ENCODE data around the gene POU6F1.
"Not testable (repeated sequence)": the region's sequence is repeated elsewhere in the genome, so short reads cannot be mapped to it uniquely, and the experiment has no call there.

POU6F1 gene, protein sequence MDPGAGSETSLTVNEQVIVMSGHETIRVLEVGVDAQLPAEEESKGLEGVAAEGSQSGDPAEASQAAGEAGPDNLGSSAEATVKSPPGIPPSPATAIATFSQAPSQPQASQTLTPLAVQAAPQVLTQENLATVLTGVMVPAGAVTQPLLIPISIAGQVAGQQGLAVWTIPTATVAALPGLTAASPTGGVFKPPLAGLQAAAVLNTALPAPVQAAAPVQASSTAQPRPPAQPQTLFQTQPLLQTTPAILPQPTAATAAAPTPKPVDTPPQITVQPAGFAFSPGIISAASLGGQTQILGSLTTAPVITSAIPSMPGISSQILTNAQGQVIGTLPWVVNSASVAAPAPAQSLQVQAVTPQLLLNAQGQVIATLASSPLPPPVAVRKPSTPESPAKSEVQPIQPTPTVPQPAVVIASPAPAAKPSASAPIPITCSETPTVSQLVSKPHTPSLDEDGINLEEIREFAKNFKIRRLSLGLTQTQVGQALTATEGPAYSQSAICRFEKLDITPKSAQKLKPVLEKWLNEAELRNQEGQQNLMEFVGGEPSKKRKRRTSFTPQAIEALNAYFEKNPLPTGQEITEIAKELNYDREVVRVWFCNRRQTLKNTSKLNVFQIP

DNA sequence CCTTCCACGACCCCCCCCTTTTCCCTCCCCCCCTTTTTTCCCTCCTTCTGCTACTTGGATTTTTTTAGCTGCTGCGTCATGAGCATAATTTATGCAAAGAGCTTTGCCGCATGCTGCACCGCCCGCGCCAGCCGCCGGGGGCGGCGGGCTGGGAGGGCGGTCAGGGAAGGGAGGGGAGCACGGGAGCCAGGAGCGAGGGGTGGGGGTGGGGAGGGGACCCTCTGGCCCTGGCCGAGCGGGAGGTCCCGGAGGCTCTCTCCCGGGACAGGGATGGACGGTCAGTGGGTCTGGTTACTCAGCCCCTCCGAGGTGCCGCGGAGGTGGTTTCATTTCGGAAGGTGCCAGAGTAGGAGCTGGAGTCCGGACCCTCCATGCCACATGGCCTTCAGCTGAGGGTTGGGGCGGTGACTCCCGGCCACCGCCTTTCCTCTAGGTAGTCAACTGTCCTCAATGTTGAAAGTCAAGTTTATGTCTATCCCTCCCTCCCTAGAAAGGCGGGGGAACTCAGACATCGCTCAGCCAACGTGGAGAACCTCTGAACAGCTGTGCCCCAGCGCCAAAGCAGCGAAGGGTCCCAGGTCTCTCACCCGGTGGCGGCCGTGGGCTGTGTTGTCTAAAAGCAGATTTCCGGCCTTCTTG, at the start of gene POU6F1:
POU6F1 (minus strand) TSS at position 95 of the 639 bp plus-strand sequence. CDS start 11,226 bp downstream, outside the sequence.
- DNase-seq, result peak; percentile 44 to 52

DNA sequence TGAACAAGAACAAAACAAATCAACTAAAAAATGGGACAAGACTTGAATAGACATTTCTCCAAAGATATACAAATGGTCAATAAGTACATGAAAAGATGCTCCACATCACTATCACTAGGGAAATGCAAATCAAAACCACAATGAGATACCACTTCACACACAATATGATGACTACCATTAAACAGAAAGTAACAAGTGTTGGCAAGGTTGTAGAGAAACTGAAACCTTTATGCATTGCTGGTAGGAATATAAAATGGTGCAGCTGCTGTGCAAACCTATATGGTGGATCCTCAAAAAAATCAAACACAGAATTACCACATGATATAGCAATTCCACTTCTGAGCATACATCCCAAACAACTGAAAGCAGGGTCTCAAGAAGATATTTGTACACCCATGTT, 47.2 kb upstream of the POU6F1 start:
- DNase-seq, result no peak

DNA sequence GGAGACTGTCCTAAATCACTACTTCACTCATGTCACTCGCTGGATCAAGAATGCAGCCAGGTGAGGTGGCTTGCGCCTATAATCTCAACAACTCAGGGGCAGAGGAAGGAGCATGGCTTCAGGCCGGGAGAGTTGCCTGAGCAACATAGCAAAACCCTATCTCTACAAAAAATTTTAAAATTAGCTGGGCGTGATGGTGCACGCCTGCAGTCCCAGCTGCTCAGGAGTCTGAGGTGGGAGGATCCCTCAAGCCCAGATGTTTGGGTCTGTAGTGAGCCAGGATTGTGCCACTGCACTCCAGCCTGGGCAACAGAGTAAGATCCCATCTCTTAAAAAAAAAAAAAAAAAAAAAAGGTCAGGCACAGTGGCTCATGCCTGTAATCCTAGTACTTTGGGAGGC, 46.4 kb upstream of the POU6F1 start:
- DNase-seq, result no peak

DNA sequence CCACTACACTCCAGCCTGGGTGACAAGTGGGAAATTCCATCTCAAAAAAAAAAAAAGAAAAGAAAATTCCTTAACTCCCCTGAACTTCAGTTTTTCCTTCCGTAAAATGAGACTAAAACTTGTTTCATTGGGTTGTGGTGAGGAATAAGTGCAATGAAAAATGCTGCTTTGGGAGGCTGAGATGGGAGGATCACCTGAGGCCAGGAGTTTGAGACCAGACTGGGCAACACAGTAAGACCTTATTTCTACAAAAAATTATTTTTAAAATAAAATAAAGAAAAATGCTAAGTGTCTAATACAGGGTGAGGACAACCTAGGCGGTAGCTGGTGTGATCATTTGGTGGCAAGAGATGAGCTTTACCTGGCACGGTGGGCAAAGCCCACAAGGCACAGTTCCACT, 45.5 kb upstream of the POU6F1 start:
- DNase-seq, result no peak

DNA sequence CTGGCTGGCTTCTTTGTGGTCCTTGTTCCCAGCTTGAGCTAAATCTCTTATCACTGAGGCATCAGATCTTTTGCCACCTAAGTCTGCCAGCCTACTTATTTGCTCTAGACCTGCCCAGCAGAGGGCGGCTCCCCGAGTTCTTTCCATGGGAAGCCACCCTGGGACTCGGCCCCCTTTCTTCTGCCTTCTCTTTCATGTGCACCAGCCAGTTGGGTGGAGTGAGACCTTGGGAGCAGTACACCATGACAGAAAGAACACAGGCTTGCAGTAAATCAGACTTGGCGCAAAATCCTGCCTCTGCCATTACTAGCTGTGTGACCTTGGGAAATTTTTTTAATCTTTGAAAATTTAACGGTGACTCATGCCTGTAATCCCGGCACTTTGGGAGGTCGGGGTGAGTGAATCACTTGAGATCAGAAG, 44.9 kb upstream of the POU6F1 start:
- DNase-seq, result no peak

DNA sequence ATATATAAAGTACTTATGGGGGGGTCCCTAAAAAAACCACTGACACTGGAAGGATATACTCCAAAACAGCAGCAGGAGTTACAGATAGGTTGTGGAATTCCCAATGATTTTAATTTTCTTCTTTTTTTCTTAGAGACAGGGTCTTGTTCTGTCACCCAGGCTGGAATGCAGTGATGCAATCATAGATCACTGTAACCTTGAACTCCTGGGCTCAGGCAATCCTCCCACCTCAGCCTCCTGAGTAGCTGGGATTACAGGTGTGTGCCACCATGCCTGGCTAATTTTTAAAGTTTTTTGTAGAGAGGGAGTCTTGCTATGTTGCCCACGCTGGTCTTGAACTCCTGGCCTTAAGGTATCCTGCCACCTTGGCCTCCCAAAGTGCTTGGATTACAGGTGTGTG, 41.7 kb upstream of the POU6F1 start:
- not testable (repeated sequence) for DNase-seq

DNA sequence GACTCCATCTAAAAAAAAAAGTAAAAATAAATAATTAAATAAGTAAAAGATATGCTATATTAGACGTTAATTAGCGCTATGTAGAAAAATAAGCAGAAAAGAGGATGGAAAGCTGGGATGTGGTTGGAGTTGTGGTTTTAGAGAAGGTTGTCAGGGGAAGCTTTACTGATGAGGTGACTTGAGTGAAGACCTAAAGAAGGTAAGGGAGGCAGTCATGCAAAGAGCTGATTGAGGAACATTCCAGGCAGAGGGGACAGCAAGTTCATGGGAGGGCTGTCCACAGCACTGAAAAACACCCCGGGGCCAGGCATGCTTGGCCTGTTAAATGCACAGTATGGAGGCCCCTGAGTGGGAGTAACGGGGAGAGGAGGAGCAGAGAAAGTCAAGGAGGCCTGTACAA, 36.7 kb upstream of the POU6F1 start:
- no peak for DNase-seq

DNA sequence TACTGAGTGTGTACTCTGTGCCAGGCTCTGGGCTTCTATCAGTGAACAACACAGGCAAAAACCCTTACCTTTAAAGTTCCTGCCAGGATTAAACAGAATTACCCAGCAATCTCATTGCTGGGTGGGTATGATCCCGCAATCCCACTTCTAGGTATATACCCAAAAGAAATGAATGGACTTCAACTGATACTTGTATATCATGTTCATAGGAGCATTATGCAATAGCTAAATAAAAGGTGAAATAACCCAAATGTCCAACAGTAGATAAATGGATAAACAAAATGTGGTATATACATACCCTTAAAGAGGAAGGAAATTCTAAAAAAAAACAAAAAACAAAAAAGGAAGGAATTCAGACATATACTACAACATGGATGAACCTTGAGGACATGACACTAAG, 35.4 kb upstream of the POU6F1 start:
- DNase-seq, result no peak

DNA sequence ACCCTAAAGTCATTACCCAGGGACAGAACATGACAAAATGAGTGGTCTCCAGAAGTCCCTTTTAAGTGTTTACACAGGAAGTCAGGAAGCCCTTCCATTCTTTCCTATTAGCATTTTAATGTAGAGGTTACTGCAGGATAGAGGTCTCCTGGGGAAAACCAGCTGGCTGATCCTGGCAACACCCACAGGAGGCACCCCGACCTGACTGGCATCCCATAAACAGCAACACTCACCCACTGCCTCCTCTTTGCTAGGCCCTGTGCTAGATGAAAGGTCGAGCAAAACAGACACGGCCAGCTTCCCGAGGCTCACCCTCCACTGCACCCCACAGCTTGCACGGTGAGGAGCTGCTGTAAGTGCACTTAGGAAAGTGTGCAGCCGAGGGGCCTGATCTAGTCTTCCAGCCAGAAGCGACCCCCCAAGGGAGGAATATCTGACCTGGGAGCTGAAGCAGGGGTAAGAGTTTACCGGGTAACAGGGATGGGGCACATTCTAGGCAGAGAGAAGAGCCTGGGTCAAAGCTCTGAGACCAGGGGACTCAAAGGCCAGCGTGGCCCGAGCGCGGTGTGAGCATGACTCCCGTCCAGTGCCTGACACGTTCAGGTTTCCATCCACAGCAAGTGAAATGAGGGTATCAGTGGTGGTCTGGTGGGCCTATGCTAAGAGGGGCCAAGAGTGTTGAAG, 29.8 kb upstream of the POU6F1 start:
- no peak for DNase-seq

DNA sequence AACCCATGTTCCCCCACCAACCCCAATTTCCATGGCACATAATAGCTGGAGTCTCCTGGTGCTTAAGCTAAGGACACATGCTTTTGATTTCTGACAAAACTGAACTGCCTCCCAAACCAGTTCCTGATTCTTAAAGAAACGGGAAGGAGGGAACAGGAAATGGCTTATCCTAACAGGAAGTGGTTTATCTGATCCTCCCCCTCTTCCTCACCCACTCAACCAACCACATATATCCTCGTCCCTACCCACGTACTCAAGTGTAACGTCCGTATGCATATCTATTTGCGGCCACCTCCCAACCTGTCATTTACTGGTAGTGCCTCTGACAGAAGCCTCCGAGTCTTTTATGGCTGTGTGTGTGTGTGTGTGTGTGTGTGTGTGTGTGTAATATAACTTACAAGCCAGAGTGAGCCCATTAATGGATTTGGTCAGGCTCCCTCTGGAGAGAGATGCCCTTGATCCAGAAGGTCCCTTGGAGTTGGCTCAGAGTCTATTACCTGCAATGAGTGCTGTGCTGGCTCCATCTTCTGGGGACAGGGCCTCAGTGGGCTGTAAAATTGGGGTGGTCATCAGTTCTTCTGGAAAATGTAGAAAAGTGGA, 28.5 kb upstream of the POU6F1 start:
- no peak for DNase-seq

DNA sequence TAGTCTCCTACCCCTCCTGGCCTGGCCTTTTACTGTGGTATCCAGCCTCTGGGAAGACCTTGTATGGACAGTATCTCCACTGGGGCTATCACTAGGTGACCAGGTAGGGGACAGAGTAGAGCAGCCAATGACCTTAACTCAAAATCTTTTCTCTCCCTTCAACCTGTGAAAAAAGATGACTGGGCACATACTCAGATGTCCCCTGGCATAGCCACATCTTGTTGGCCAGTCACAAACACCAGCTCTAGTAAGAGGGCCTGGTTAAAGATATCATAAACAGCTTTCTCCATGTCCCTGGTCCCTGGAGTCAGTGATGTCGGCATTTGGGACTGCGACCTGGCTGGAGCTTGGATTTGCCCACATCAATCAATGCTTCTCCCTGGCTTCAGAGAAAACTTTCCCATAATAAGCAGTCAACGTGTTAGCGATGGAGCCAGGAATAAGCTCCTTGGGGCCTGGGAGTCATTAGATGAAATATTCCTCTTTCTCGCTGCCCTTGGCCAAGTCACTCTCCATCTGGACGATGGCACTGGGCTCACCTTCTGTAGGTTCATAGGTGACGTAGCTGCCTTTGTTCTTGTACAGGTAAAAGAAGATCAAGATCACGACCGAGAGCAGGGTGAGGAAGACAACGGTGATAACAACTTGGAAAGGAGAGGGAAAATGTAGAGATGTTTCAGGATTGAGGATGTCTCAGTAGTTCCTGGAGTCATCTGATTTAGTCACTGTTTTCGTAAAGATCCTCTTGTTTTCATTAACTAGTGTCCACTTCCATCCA, 27.8 kb upstream of the POU6F1 start:
- DNase-seq, result no peak

DNA sequence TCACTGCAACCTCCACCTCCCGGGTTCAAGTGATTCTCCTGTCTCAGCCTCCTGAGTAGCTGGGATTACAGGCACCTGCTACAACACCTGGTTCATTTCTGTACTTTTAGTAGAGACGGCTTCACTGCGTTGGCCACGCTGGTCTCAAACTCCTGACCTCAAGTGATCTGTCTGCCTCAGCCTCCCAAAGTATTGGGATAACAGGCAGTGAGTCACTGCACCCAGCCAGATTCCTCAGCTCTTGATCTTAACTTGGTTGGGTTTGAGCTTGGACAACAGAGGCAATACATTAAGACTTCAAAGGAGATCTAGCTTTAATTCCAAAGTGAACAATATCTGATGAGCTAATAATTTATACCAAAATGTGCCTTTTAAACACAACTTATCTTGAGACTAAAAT, 26.4 kb upstream of the POU6F1 start:
- DNase-seq, result no peak

DNA sequence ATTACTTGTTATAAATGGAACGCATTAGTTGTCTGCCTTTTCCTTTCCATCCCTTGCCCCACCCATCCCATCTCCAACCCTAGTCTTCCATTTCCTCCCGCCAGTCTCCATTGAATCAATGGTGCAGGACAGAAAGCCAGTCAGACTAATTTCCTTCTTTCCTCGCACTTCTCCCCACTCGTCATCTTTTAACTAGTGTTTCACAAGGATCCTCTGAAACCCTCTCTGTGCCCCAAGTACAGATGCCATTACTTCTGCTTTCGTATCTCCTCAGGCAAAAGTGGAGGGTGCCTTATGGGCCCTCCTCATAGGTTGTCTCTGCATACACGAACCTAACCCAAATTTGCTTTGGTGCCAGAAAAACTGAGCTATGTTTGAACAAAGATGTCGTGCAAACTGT, 25.0 kb upstream of the POU6F1 start:
- no peak for DNase-seq

DNA sequence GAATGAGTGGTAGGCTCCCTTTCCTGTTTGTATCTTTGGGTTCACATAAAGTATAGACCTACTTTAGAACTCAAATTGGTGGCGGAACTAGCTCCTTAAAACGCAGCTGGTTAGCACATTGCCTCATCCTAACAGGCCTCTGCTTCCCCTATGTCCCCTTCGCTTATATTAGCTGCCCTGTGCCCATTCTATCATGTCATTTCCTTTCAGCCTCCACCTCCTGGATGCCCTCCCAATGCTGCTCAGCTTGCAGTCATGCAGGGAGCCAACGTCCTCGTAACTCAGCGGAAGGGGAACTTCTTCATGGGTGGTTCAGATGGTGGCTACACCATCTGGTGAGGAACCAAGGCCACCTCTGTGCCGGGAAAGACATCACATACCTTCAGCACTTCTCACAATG, 24.3 kb upstream of the POU6F1 start:
- DNase-seq, result no peak

DNA sequence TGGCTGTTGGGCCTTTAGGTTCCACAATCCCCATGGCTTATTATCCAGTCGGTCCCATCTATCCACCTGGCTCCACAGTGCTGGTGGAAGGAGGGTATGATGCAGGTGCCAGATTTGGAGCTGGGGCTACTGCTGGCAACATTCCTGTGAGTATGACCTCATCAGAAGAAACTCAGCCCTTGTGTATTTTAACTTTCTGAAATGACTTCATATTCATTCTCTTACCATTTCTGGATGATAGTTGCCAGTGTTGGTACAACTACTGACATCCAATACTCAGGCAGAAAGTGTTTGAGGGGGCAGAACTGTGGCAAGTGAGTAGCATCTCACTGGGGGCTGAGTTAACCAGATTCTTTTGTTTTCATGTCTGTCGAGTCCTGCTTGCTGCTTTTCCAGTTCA, 23.1 kb upstream of the POU6F1 start:
- no peak for DNase-seq

DNA sequence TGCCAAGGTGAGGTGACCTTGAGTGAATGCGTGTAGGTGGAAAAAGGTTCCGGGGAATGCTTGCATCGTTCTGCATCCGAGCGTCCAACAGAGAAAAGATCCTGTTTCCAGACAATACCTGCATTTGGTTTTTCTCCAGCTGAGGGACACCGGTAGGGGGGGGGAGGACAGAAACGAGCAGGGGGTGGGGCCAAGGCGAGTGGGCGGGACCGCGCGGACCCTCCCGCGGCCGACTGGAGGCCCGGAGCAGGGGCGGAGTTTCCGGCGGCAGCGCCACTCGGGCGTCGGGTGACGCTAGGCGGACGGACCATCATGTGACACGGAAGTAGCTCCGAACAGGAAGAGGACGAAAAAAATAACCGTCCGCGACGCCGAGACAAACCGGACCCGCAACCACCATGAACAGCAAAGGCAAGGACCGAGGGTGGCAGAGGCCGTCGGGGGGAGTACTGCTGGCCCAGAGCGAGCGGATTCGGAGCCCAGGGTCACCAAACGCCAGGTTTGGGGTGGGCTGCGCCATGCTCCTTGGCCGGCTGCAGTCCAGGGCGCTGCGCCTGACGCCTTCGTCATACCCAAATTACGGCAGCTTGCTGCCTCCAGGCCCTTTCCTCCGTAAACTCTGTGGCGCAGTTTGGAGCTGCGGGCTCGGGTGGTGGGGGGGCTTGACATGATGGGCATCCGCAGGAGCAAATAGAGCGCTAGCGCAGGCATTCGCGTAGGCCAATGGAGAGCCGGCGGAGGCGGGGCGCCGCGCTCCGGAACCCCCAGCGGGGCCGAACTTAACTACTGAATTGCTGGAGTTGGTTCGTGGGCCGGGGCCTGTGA, 20.9 kb upstream of the POU6F1 start, which contains the start of gene DAZAP2:
DAZAP2 (plus strand) TSS at position 317 of the 825 bp plus-strand sequence; CDS start at position 399, 82 bp downstream.
- peak; percentile 92 to 93 for DNase-seq

DNA sequence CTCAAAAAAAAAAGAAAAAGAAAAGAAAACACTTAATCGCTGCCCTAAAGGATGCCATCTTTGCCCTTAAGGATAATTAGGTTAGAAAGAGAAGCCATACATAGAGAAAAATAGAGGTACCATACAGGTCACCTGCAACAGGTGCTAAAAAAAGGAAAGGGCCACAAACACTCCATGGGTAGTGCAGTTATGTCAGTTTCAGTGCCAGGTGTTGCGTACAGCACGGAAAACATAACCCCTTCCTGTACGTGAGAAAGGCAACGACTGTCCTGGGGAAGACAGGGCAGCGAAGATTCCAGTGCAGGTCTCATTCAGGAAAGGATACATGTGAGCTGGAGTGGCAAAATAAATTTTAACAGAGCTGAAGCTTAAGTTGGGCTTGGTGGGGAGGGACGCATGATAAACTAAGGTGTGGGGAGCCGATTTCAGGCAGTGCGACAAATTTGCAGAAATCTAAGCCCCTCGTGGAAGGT, 20.2 kb upstream of the POU6F1 start:
- DNase-seq, result no peak

DNA sequence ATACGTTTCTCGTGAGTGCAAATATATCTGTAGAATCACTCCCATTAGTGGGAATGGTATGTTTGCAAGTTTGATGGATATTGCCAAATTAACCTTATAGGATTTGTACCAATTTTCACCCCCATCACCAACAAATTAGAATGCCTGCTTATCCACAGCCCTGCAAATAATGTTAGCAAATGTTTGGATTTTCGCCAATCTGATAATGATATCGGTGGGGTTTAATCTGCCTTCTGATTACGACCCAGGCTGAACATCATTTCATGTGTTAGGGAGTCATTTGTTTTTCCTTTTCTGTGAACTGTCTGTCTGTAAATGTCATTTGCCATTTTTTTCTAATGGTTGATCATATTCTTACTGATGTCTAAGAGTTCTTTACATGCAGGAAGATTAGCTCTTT, 16.7 kb upstream of the POU6F1 start:
- no peak for DNase-seq

DNA sequence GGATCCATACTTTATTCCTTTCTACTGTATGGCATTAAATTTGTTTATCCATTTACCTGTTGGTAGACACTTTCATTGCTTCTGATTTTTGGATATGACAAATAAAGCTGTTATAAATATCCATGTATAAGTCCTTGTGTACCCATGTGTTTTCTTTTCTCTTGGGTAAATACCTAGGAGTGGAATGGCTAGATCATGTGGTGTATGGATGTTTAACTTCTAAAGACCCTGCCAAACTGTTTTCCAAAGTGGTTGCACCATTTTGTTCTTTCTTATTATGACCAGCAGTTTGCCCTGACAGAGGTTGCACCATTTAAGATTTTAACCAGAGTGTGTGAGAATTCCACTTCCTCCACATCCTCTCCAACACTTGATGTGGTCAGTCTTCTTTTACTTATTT, 14.8 kb upstream of the POU6F1 start:
- no peak for DNase-seq

DNA sequence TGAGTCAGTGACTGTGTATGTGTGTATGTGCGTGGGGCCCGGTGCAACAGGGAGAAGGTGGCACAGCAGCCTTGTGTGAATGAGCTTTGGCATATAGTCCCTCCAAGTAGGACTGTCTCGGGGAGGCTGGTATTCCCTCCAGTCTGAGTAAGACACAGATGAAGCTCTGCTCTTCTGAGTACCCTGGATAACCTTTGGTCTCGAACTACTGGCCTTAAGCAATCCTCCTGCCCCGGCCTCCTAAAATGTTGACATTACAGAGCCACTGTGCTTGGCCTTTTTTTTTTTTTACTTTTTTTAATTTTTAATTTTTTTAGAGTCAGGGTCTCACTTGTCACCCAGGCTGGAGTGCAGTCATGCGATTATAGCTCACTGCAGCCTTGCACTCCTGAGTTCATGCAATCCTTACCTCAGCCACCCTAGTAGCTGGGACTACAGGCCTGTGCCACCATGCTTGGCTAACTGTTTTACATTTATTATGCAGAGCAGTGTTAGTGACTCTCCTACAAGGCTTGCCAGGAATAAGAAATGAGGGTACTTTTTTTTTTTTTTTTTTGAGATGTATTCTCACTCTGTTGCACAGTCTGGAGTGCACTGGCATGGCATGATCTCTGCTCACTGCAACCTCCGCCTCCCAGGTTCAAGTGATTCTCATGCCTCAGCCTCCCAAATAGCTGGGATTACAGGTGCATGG, 11.4 kb upstream of the POU6F1 start:
- no peak for DNase-seq

All from hippocampal formation (tissue), 2 donors.